Measurements from ENCODE around the gene GINS3.
A peak's percentile ranks its signal among the peaks of the same experiment; 100 is the strongest.

The GINS3 gene

GRCh38 chr16:58392215-58393137 is at the start of gene GINS3:
TSS of gene GINS3 (plus strand) at chr16:58392471. CDS start at chr16:58392602, 131 bp downstream.
- DNase-seq = peak; percentile 32

- no peak for DNase-seq
Measured at GRCh38 chr16:58343562-58343961, 48.7 kb upstream of the GINS3 start.

GRCh38 chr16:58345574-58346354 is 46.5 kb upstream of the GINS3 start:
- DNase-seq = no peak

GRCh38 chr16:58346831-58347371 is 45.4 kb upstream of the GINS3 start:
- no peak for DNase-seq

- no peak for DNase-seq
Measured at GRCh38 chr16:58348986-58349385, 43.3 kb upstream of the GINS3 start.

GRCh38 chr16:58352690-58353089 is 39.6 kb upstream of the GINS3 start:
- DNase-seq = no peak

- no peak for DNase-seq
Measured at GRCh38 chr16:58360041-58360634, 32.1 kb upstream of the GINS3 start.

- no peak for DNase-seq
Measured at GRCh38 chr16:58361726-58362125, 30.5 kb upstream of the GINS3 start.

GRCh38 chr16:58363746-58364393 is 28.4 kb upstream of the GINS3 start:
- DNase-seq = no peak

GRCh38 chr16:58365623-58366022 is 26.6 kb upstream of the GINS3 start:
- DNase-seq = no peak

GRCh38 chr16:58366247-58367031 is 25.8 kb upstream of the GINS3 start:
- no peak for DNase-seq

GRCh38 chr16:58367252-58367651 is 25.0 kb upstream of the GINS3 start:
- no peak for DNase-seq

GRCh38 chr16:58371841-58372240 is 20.4 kb upstream of the GINS3 start:
- no peak for DNase-seq

GRCh38 chr16:58375386-58375785 is 16.9 kb upstream of the GINS3 start:
- no peak for DNase-seq

GRCh38 chr16:58377932-58378331 is 14.3 kb upstream of the GINS3 start:
- DNase-seq = no peak

GRCh38 chr16:58378401-58378800 is 13.9 kb upstream of the GINS3 start:
- DNase-seq = no peak

GRCh38 chr16:58379736-58380135 is 12.5 kb upstream of the GINS3 start:
- DNase-seq = no peak

GRCh38 chr16:58381661-58382060 is 10.6 kb upstream of the GINS3 start:
- no peak for DNase-seq

GRCh38 chr16:58384437-58385055 is 7.7 kb upstream of the GINS3 start:
- DNase-seq = no peak

- no peak for DNase-seq
Measured at GRCh38 chr16:58385218-58385773, 7.0 kb upstream of the GINS3 start.

GRCh38 chr16:58389724-58390123 is 2.5 kb upstream of the GINS3 start:
- no peak for DNase-seq

Measured in cortex of kidney (tissue), 1 donor.